Peyer's patch (tissue), 4 donors: ENCODE results near the gene AHCY. TPM values are rescaled to one million over a fixed set of nuclear protein-coding genes. Genes with fewer than 3 reads are reported as not detected.
A peak's percentile ranks its signal among the peaks of the same experiment; 100 is the strongest.

ENCODE experiments used
- DNase-seq, 3 donors: peaks; one replicate each; pipeline ENCODE4 v3.0.0-alpha.2; 2017 to 2019
- H3K27ac ChIP-seq, 4 donors: fragments of 200-600 bp; sonication (generic); one replicate each; pipeline ENCODE4 v1.5.1; 2016 to 2019
- H3K27me3 ChIP-seq, 2 donors: fragments of 200-600 bp; sonication (generic); one replicate each; pipeline ENCODE4 v1.5.1; 2019
- H3K36me3 ChIP-seq, 3 donors: fragments of 200-600 bp; sonication (generic); one replicate each; pipeline ENCODE4 v1.5.1; 2016 to 2019
- H3K4me1 ChIP-seq, 4 donors: fragments of 200-600 bp; sonication (generic); one replicate each; pipeline ENCODE4 v1.5.1; 2016 to 2019
- H3K4me3 ChIP-seq, 4 donors: fragments of 200-600 bp; sonication (generic); 1 replicate in 3 of 4; 2 replicates in 1 of 4; pipeline ENCODE4 v1.5.1; 2016 to 2019; ENCODE audit warnings: mild to moderate bottlenecking in 1 of 4
- H3K9me3 ChIP-seq, 4 donors: fragments of 200-600 bp; sonication (generic); one replicate each; pipeline ENCODE4 v1.5.1; 2016 to 2019; ENCODE audit warnings: mild to moderate bottlenecking in 1 of 4
- CTCF ChIP-seq, 6 experiments: fragments of 450-650 bp in 4 of 6; fragments of 200-600 bp in 2 of 6; sonication (generic) in 1 of 6; IDR thresholded peaks; one replicate each; pipeline ENCODE4 v1.5.1; 2017 to 2019; ENCODE audit warnings: antibody characterized with exemption in 6 of 6, mild to moderate bottlenecking in 3 of 6, moderate library complexity in 1 of 6
- POLR2A ChIP-seq, 2 donors: fragments of 450-650 bp; IDR thresholded peaks; one replicate each; pipeline ENCODE4 v1.5.1; 2017; ENCODE audit warnings: antibody characterized with exemption in 2 of 2, mild to moderate bottlenecking in 2 of 2, moderate library complexity in 2 of 2
- total RNA-seq, 4 donors: library from RNA; depleted of rRNA; stranded (reverse); fragments of >200 nt; gene quantifications; one replicate each; pipeline ENCODE4 v1.1.0, GENCODE V29; 2016

Gene AHCY
- total RNA-seq, 4 donors from 2014 or later, result 46.9 to 52.4 (median 49.4) TPM

DNA sequence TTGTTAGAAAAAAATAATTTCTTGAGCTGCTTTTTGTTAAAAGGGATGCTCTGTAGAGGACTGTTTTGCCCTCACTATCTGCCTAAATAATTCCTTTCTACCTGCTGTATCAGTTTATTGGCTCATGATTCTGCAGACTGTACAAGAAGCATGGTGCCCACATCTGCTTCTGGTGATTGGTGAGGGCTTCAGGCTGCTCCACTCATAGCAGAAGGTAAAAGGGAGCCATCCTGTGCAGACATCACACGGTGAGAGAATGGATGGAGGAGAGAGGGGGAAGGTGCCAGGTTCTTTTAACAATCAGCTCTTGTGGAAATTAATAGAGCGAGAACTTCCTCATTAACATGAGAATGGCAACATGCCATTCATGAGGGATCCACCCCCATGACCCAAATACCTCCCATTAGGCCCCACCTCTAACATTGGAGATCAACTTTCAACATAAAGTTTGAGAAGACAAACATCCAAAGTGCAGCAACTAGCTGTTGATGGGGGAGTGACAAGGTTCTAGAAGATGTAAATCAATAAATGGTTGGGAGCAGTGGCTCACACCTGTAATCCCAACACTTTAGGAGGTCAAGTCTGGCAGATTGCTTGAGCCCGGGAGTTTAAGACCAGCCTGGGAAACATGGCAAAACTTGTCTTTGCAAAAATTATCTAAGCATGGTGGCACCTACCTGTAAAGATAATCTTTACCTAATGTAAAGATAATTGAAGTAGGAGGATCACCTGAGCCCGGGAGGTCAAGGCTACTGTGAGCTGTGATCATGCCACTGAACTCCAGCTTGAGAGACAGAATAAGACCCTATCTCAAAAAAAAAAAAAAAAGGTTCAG lies 15.7 kb upstream of the AHCY start:
- Histone ChIP-seq H3K4me1 (no peaks in the 10 kb centered on the region), H3K36me3 (no peaks in the 10 kb centered on the region), H3K9me3 (no peaks in the 10 kb centered on the region), H3K27me3 (no peaks in the 10 kb centered on the region), H3K4me3 (no peak overlapping the region), H3K27ac (no peak overlapping the region)
- TF ChIP-seq POLR2A (IDR thresholded peaks at IDR 0.05), result no peak
- TF ChIP-seq CTCF (IDR thresholded peaks at IDR 0.05), result no peak
- DNase-seq, result no peak

DNA sequence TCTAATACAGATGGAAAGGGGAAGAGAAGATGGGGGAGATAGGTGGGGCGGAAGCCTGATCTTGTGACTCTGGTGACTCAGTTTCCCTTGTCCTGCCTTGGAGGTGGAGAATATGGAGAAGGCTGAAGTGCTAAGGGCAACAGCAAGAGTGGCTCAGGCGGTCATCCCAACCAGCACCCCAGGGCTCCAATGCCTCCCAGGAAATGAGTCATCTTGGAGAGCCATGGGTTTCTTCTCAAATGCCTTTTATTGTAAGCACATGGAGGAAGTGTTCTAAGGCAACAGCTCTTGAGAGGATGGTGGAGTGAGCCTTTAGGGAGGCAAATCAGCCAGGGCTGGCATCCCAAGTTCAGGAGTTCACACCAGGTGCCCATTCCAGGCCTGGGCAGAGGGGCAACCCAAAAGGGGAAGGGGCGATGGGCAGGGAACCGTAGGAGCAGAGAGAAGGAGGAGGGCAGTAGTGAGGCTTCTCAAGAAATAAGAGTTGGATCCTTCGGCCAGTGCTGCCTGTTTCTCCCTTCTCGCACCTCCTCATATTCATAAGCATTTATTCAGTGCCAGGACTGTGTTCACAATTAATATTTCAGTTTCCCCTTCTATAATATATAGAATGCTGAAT lies 13.2 kb upstream of the AHCY start:
- no peak for DNase-seq
- peaks cover 0 to 13% (median 5%) of the 10 kb centered on the region in 4 donors for H3K4me1 ChIP-seq
- no peaks in the 10 kb centered on the region for H3K36me3 ChIP-seq
- H3K4me3 ChIP-seq, result no peak overlapping the region
- no peaks in the 10 kb centered on the region for H3K27me3 ChIP-seq
- TF ChIP-seq POLR2A (IDR thresholded peaks at IDR 0.05) (no peak), CTCF (IDR thresholded peaks at IDR 0.05) (no peak)
- no peaks in the 10 kb centered on the region for H3K9me3 ChIP-seq
- no peak overlapping the region for H3K27ac ChIP-seq

GRCh38 chr20:34315236-34315635 lies 12.1 kb upstream of the AHCY start:
- no peaks in the 10 kb centered on the region for H3K27me3 ChIP-seq

GRCh38 chr20:34312544-34313217 lies 9.5 kb upstream of the AHCY start:
- no peaks in the 10 kb centered on the region for H3K36me3 ChIP-seq
- TF ChIP-seq CTCF (IDR thresholded peaks at IDR 0.05) (peak; percentile 98 to 100 (median 100)), POLR2A (IDR thresholded peaks at IDR 0.05) (no peak)
- H3K4me3 ChIP-seq, result peak overlapping the region in 2 of 4 donors; percentile 43 to 47
- H3K27ac ChIP-seq, result no peak overlapping the region
- no peaks in the 10 kb centered on the region for H3K27me3 ChIP-seq
- peaks cover 0 to 30% (median 5%) of the 10 kb centered on the region in 4 donors for H3K4me1 ChIP-seq
- no peaks in the 10 kb centered on the region for H3K9me3 ChIP-seq
- peak; percentile 83 to 95 (median 92) for DNase-seq

More at GRCh38 chr20:34315236-34315635, 12.1 kb upstream of the AHCY start:
- Histone ChIP-seq H3K4me1 (peaks cover 0 to 22% (median 5%) of the 10 kb centered on the region in 4 donors), H3K9me3 (no peaks in the 10 kb centered on the region), H3K4me3 (no peak overlapping the region), H3K27ac (no peak overlapping the region), H3K36me3 (no peaks in the 10 kb centered on the region)
- no peak for DNase-seq
- TF ChIP-seq CTCF (IDR thresholded peaks at IDR 0.05), result no peak

DNA sequence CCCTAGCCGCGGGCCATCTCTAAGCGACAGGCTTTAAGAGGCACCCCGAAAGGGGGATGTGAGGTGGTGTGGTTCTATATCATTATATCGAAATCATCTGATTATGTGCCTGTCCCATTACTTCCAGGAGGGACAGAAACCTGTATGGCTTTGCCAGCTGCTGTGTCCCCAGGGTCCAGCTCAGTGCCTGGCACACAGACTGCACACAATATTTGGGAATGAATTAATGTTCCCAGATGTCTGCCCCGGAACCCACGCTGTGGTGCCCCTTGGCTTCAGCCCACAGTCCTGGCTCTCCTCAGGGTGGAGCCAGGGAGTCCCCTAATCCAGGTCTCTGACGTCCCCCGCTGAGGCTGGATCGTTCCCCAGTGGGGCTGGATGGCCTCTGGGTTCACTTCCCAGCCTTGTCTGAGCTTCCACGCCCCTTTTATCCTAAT lies 8.9 kb upstream of the AHCY start:
- Histone ChIP-seq H3K4me3 (peak overlapping the region in 2 of 4 donors; percentile 43 to 47), H3K27ac (peak overlapping the region in 1 of 4 donors; percentile 69), H3K4me1 (peaks cover 0 to 30% (median 5%) of the 10 kb centered on the region in 4 donors), H3K27me3 (no peaks in the 10 kb centered on the region), H3K9me3 (no peaks in the 10 kb centered on the region), H3K36me3 (no peaks in the 10 kb centered on the region)
- TF ChIP-seq POLR2A (IDR thresholded peaks at IDR 0.05) (no peak), CTCF (IDR thresholded peaks at IDR 0.05) (no peak)
- DNase-seq, result no peak
